HEK293 (cell line): ENCODE measurements around the gene KMT2D.

Experiments used
- CTCF ChIA-PET: fragments of 350-600 bp; formaldehyde crosslinking; extraction: SDS; loops from one replicate; lab custom pipeline; 2021; ENCODE audit warnings: antibody characterized with exemption; lab: Yijun Ruan, JAX
- POLR2A ChIA-PET: fragments of 300-600 bp; formaldehyde crosslinking; extraction: SDS; loops from one replicate; lab custom pipeline; 2020; ENCODE audit warnings: antibody characterized with exemption, inconsistent platforms; lab: Yijun Ruan, JAX
- H3K27ac ChIP-seq: fragments of 200-500 bp; sonication (Bioruptor generic); 2 replicates; pipeline ENCODE4 v1.5.1; 2014; ENCODE audit warnings: low read depth, low read length, control low read depth, inconsistent platforms; ENCODE audit errors: extremely low read depth
- H3K36me3 ChIP-seq, 2 experiments: fragments of 200-500 bp in 1 of 2; sonication (Bioruptor generic) in 1 of 2; 1 replicate in 1 of 2; 2 replicates in 1 of 2; pipeline ENCODE4 v1.5.1; 2014 to 2017; ENCODE audit warnings: inconsistent platforms in 2 of 2, low read length in 2 of 2; ENCODE audit not compliant: control insufficient read depth in 2 of 2, insufficient read depth in 1 of 2
- H3K4me1 ChIP-seq: fragments of 200-500 bp; sonication (Bioruptor generic); 2 replicates; pipeline ENCODE4 v1.5.1; 2014; ENCODE audit warnings: mild to moderate bottlenecking, low read length, inconsistent platforms; ENCODE audit not compliant: control insufficient read depth, insufficient read depth
- H3K4me3 ChIP-seq: 2 replicates; pipeline ENCODE4 v1.5.1; 2011; ENCODE audit warnings: low read depth, mild to moderate bottlenecking, control low read depth, low read length, moderate library complexity
- H3K9me3 ChIP-seq: fragments of 200-500 bp; sonication (Bioruptor generic); 2 replicates; pipeline ENCODE4 v1.5.1; 2014; ENCODE audit warnings: low read depth, low read length, inconsistent platforms; ENCODE audit not compliant: control insufficient read depth, insufficient read depth
- IKZF3 ChIP-seq: fragments of 450-650 bp; IDR thresholded peaks from 2 replicates; pipeline ENCODE4 v1.5.0; 2018; ENCODE audit warnings: missing biosample characterization, mild to moderate bottlenecking, missing genetic modification characterization, moderate library complexity
- PRDM1 ChIP-seq: fragments of 450-650 bp; formaldehyde crosslinking; IDR thresholded peaks from 2 replicates; pipeline ENCODE4; 2016; ENCODE audit warnings: missing biosample characterization, missing genetic modification characterization
- ZBTB1 ChIP-seq: fragments of 450-650 bp; formaldehyde crosslinking; IDR thresholded peaks from 2 replicates; pipeline ENCODE4 v1.5.1; 2016; ENCODE audit warnings: missing biosample characterization, missing genetic modification characterization
- ZBTB17 ChIP-seq: fragments of 450-650 bp; formaldehyde crosslinking; IDR thresholded peaks from 2 replicates; pipeline ENCODE4 v1.5.1; 2016; ENCODE audit warnings: missing biosample characterization, missing genetic modification characterization
- ZBTB7A ChIP-seq: fragments of 450-650 bp; formaldehyde crosslinking; IDR thresholded peaks from 2 replicates; pipeline ENCODE4 v1.5.1; 2016; ENCODE audit warnings: low read depth, missing biosample characterization, missing genetic modification characterization
- ZNF114 ChIP-seq: fragments of 450-650 bp; formaldehyde crosslinking; IDR thresholded peaks from 2 replicates; pipeline ENCODE4 v1.5.0; 2017; ENCODE audit warnings: missing biosample characterization, missing genetic modification characterization
- ZNF140 ChIP-seq: fragments of 450-650 bp; formaldehyde crosslinking; IDR thresholded peaks from 2 replicates; pipeline ENCODE4 v1.5.1; 2016; ENCODE audit warnings: missing biosample characterization, missing genetic modification characterization
- ZNF146 ChIP-seq: fragments of 450-650 bp; formaldehyde crosslinking; IDR thresholded peaks from 2 replicates; pipeline ENCODE4 v1.5.1; 2016; ENCODE audit warnings: missing biosample characterization, missing genetic modification characterization
- ZNF274 ChIP-seq, 2 experiments: fragments of 200-500 bp in 1 of 2; fragments of 450-650 bp in 1 of 2; sonication (Bioruptor generic) in 1 of 2; formaldehyde crosslinking in 1 of 2; IDR thresholded peaks; 2 replicates each; pipeline versions ENCODE4 v1.5.1 to v1.6.1; 2014 to 2016; ENCODE audit warnings: borderline replicate concordance in 1 of 2, inconsistent platforms in 1 of 2, low read length in 1 of 2, missing biosample characterization in 1 of 2, missing genetic modification characterization in 1 of 2
- ZNF341 ChIP-seq: fragments of 450-650 bp; formaldehyde crosslinking; IDR thresholded peaks from 2 replicates; pipeline ENCODE4; 2016; ENCODE audit warnings: low read depth, missing biosample characterization, missing genetic modification characterization
- ZNF404 ChIP-seq: fragments of 450-650 bp; formaldehyde crosslinking; IDR thresholded peaks from 2 replicates; pipeline ENCODE4 v1.5.1; 2017; ENCODE audit warnings: missing biosample characterization, missing genetic modification characterization
- ZNF521 ChIP-seq: fragments of 450-650 bp; formaldehyde crosslinking; IDR thresholded peaks from 2 replicates; pipeline ENCODE4 v1.5.1; 2017; ENCODE audit warnings: missing biosample characterization, mild to moderate bottlenecking, missing genetic modification characterization
- ZNF530 ChIP-seq: fragments of 450-650 bp; formaldehyde crosslinking; IDR thresholded peaks from 2 replicates; pipeline ENCODE4 v1.5.1; 2016; ENCODE audit warnings: low read depth, missing biosample characterization, missing genetic modification characterization
- ZNF561 ChIP-seq: fragments of 450-650 bp; IDR thresholded peaks from 2 replicates; pipeline ENCODE4 v1.5.1; 2018; ENCODE audit warnings: missing biosample characterization, missing genetic modification characterization, borderline replicate concordance
- ZNF600 ChIP-seq: fragments of 450-650 bp; formaldehyde crosslinking; IDR thresholded peaks from 2 replicates; pipeline ENCODE4 v1.5.1; 2016; ENCODE audit warnings: missing biosample characterization, missing genetic modification characterization
- ZNF660 ChIP-seq: fragments of 450-650 bp; IDR thresholded peaks from 2 replicates; pipeline ENCODE4 v1.5.1; 2018; ENCODE audit warnings: missing biosample characterization, mild to moderate bottlenecking, missing genetic modification characterization
- ZXDB ChIP-seq: fragments of 450-650 bp; formaldehyde crosslinking; IDR thresholded peaks from 2 replicates; pipeline ENCODE4 v1.5.1; 2016; ENCODE audit warnings: missing biosample characterization, missing genetic modification characterization
- TF ChIP-seq, protein P1 (sequence below): fragments of 450-650 bp; formaldehyde crosslinking; IDR thresholded peaks from 2 replicates; pipeline ENCODE4 v1.5.1; 2017; ENCODE audit warnings: missing biosample characterization, missing genetic modification characterization
- TF ChIP-seq, protein P2 (sequence below): sonication (generic); formaldehyde crosslinking; IDR thresholded peaks from 2 replicates; pipeline ENCODE4 v1.8.1; 2022; ENCODE audit warnings: mild to moderate bottlenecking, moderate library complexity, missing genetic modification reagents
- TF ChIP-seq, protein P3 (sequence below): fragments of 450-650 bp; formaldehyde crosslinking; IDR thresholded peaks from 2 replicates; pipeline ENCODE4 v1.5.1; 2017; ENCODE audit warnings: missing biosample characterization, missing genetic modification characterization
- TF ChIP-seq, protein P4 (sequence below): fragments of 450-650 bp; formaldehyde crosslinking; IDR thresholded peaks from 2 replicates; pipeline ENCODE4 v1.5.1; 2016; ENCODE audit warnings: missing biosample characterization, missing genetic modification characterization
- TF ChIP-seq, protein P5 (sequence below): fragments of 450-650 bp; formaldehyde crosslinking; IDR thresholded peaks from 2 replicates; pipeline ENCODE4 v1.5.0; 2017; ENCODE audit warnings: missing biosample characterization, missing genetic modification characterization, borderline replicate concordance

KMT2D gene

DNA sequence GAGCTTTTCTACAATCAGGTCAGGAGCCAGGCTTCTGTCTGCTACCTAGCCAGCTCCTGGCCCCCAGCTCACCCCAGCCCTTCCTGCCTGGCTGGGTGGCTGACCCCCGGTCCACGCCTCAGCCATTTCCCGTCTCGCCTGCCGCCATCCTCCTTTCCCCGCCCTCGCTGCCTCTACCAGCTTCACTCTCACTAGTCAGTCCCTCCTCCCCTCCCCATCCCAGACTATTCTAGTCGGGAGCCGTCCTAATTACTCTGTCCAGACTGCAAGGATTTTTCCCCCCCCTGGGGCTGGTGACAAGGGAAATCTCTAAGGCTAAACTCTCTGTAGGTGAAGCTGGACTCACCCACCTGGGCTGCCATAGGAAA is 33.2 kb upstream of the KMT2D start (continued):
- TF ChIP-seq, protein P1, sequence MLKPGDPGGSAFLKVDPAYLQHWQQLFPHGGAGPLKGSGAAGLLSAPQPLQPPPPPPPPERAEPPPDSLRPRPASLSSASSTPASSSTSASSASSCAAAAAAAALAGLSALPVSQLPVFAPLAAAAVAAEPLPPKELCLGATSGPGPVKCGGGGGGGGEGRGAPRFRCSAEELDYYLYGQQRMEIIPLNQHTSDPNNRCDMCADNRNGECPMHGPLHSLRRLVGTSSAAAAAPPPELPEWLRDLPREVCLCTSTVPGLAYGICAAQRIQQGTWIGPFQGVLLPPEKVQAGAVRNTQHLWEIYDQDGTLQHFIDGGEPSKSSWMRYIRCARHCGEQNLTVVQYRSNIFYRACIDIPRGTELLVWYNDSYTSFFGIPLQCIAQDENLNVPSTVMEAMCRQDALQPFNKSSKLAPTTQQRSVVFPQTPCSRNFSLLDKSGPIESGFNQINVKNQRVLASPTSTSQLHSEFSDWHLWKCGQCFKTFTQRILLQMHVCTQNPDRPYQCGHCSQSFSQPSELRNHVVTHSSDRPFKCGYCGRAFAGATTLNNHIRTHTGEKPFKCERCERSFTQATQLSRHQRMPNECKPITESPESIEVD = no peak
- no peak for TF ChIP-seq ZNF561

DNA sequence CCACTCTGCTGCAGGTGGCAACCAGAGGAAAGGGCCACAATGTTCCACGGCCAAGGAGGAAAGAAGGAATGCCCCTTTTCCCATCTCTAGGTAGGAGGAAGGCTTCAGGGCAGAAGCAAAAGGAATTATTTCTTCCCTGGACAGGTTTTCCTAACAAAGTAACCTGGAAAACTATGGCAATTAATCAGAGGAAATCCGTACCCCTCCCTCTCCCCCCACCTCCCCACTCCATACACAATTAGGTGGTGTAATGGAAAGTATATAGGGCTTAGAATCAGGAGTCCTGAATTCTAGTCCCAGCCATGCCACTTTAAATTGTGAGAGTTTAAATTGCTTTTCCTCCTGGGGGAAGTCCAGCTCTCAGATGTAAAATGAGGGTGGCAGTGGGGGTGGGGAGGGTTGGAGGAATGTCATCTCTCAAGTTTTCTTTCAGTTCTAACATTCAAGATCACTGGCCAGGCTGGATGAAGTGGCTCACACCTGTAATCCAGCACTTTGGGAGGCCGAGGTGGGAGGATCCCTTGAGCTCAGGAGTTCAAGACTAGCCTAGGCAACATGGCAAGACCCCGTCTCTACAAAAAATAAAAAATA is 32.3 kb upstream of the KMT2D start:
- no peaks in the 10 kb centered on the region for H3K9me3 ChIP-seq
- TF ChIP-seq ZNF341 (tag by site-specific recombination) (peak; percentile 73), ZNF114 (tag by site-specific recombination) (no peak)
- H3K36me3 ChIP-seq = peaks cover 3 to 26% of the 10 kb centered on the region in 2 experiments; a peak in 1 of 3 replicates
- POLR2A ChIA-PET = interaction anchor here (0.5 to 4.8 kb wide), 7 partner anchors 15 to 421 kb away, joined by 3 to 28 read pairs (median 4); partner anchors contain the start of genes LMBR1L, RHEBL1 and TUBA1B
- no peak overlapping the region for H3K4me3 ChIP-seq
- no peak overlapping the region for H3K27ac ChIP-seq
- no peaks in the 10 kb centered on the region for H3K4me1 ChIP-seq
- CTCF ChIA-PET = interaction anchor here (0.6 to 5.0 kb wide), 23 partner anchors 8 to 597 kb away, joined by 3 to 74 read pairs (median 4); partner anchors contain the start of genes LMBR1L and RHEBL1

DNA sequence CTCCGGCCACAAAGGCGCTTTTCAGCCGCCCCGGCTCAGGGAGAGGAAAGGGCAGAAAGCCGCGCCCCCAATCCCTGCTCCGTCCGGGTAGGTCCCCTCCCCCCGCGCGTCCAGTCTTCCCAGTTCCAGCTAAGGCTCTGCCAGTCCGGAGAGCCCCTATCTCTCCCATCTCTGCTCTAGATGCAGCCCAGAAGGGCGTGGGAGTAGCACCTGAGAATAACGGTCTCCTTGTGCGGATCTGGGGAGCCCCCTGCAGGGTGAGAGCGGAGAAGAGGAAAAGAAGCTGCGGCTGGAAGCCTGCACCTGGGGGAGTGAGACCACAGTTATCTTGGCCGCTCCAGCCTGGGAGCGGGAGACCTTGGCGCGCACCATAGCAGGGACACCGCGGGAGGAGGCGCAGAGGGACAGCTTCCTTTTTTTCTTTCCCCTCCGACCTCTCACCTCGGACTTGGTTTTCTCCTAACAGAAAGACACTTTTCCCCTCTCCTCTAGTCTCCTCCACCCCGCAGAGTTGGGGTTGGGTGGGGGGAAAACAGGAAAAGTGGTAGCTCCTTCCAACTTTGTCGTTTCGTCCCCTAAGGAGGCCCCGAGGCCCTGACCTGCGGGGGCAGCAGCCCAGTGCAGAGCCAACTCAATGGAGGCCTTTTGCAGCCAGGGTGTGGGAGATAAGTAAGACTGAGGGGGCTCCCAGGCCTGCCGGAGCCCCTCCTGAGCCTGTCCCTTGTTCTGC is 31.7 kb upstream of the KMT2D start:
- Histone ChIP-seq H3K27ac (no peak overlapping the region), H3K9me3 (no peaks in the 10 kb centered on the region), H3K4me1 (no peaks in the 10 kb centered on the region), H3K36me3 (peaks cover 3 to 19% of the 10 kb centered on the region in 2 experiments; a peak in 1 of 3 replicates), H3K4me3 (peak overlapping the region; percentile 26)
- POLR2A ChIA-PET = interaction anchor here (0.7 to 4.8 kb wide), 8 partner anchors 15 to 39 kb away, joined by 3 to 28 read pairs (median 4); partner anchors contain the start of genes LMBR1L, RHEBL1 and TUBA1B
- CTCF ChIA-PET = interaction anchor here (0.6 to 5.0 kb wide), 27 partner anchors 9 to 597 kb away, joined by 3 to 74 read pairs (median 4); partner anchors contain the start of genes LMBR1L and RHEBL1
- TF ChIP-seq ZNF660 (tag by site-specific recombination) = no peak
- TF ChIP-seq ZNF600 (tag by site-specific recombination) = no peak
- TF ChIP-seq IKZF3 (tag by site-specific recombination) = peak; percentile 56; the same call in 1 of the 2 replicates
- TF ChIP-seq ZNF146 (tag by site-specific recombination) = no peak
- no peak for TF ChIP-seq ZNF274 (IDR thresholded peaks at IDR 0.05; ENCODE audit: low read length)
- TF ChIP-seq ZNF274 (tag by site-specific recombination; IDR thresholded peaks at IDR 0.05; ENCODE audit: borderline replicate concordance) = no peak
- TF ChIP-seq, protein P2, sequence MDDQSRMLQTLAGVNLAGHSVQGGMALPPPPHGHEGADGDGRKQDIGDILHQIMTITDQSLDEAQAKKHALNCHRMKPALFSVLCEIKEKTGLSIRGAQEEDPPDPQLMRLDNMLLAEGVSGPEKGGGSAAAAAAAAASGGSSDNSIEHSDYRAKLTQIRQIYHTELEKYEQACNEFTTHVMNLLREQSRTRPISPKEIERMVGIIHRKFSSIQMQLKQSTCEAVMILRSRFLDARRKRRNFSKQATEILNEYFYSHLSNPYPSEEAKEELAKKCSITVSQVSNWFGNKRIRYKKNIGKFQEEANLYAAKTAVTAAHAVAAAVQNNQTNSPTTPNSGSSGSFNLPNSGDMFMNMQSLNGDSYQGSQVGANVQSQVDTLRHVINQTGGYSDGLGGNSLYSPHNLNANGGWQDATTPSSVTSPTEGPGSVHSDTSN (CRISPR knock-in tag) = no peak; the same call in 1 of the 2 replicates
- no peak for TF ChIP-seq ZBTB1 (tag by site-specific recombination)
- TF ChIP-seq ZNF140 = no peak
- no peak for TF ChIP-seq ZBTB7A (tag by site-specific recombination)
- TF ChIP-seq, protein P3, sequence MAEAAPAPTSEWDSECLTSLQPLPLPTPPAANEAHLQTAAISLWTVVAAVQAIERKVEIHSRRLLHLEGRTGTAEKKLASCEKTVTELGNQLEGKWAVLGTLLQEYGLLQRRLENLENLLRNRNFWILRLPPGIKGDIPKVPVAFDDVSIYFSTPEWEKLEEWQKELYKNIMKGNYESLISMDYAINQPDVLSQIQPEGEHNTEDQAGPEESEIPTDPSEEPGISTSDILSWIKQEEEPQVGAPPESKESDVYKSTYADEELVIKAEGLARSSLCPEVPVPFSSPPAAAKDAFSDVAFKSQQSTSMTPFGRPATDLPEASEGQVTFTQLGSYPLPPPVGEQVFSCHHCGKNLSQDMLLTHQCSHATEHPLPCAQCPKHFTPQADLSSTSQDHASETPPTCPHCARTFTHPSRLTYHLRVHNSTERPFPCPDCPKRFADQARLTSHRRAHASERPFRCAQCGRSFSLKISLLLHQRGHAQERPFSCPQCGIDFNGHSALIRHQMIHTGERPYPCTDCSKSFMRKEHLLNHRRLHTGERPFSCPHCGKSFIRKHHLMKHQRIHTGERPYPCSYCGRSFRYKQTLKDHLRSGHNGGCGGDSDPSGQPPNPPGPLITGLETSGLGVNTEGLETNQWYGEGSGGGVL = peak; percentile 61
- TF ChIP-seq ZNF521 = no peak
- TF ChIP-seq, protein P4, sequence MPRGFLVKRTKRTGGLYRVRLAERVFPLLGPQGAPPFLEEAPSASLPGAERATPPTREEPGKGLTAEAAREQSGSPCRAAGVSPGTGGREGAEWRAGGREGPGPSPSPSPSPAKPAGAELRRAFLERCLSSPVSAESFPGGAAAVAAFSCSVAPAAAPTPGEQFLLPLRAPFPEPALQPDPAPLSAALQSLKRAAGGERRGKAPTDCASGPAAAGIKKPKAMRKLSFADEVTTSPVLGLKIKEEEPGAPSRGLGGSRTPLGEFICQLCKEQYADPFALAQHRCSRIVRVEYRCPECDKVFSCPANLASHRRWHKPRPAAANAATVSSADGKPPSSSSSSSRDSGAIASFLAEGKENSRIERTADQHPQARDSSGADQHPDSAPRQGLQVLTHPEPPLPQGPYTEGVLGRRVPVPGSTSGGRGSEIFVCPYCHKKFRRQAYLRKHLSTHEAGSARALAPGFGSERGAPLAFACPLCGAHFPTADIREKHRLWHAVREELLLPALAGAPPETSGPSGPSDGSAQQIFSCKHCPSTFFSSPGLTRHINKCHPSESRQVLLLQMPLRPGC = no peak
- TF ChIP-seq PRDM1 = peak; percentile 62; the same call in 1 of the 2 replicates
- no peak for TF ChIP-seq ZNF530
- no peak for TF ChIP-seq ZXDB (tag by site-specific recombination)
- no peak for TF ChIP-seq ZNF404
- TF ChIP-seq, protein P5, sequence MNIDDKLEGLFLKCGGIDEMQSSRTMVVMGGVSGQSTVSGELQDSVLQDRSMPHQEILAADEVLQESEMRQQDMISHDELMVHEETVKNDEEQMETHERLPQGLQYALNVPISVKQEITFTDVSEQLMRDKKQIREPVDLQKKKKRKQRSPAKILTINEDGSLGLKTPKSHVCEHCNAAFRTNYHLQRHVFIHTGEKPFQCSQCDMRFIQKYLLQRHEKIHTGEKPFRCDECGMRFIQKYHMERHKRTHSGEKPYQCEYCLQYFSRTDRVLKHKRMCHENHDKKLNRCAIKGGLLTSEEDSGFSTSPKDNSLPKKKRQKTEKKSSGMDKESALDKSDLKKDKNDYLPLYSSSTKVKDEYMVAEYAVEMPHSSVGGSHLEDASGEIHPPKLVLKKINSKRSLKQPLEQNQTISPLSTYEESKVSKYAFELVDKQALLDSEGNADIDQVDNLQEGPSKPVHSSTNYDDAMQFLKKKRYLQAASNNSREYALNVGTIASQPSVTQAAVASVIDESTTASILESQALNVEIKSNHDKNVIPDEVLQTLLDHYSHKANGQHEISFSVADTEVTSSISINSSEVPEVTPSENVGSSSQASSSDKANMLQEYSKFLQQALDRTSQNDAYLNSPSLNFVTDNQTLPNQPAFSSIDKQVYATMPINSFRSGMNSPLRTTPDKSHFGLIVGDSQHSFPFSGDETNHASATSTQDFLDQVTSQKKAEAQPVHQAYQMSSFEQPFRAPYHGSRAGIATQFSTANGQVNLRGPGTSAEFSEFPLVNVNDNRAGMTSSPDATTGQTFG = no peak
- peak; percentile 75 for TF ChIP-seq ZBTB17 (tag by site-specific recombination)
